Rectal smooth muscle tissue (tissue), 1 donor: ENCODE measurements around the gene COL24A1.

ENCODE experiments used
- H3K27ac ChIP-seq: one replicate; pipeline ENCODE4 v1.7.0; 2013; ENCODE audit warnings: low read depth, low read length, inconsistent platforms
- H3K27me3 ChIP-seq: one replicate; pipeline ENCODE4 v1.7.0; 2013; ENCODE audit warnings: low read length; ENCODE audit not compliant: control insufficient read depth, insufficient read depth
- H3K36me3 ChIP-seq: one replicate; pipeline ENCODE4 v1.7.0; 2013; ENCODE audit warnings: low read length; ENCODE audit not compliant: control insufficient read depth, insufficient read depth
- H3K4me1 ChIP-seq: one replicate; pipeline ENCODE4 v1.7.0; 2013; ENCODE audit warnings: low read length; ENCODE audit not compliant: control insufficient read depth, insufficient read depth
- H3K4me3 ChIP-seq: one replicate; pipeline ENCODE4 v1.7.0; 2013; ENCODE audit warnings: low read length
- H3K9ac ChIP-seq: one replicate; pipeline ENCODE4 v1.7.0; 2013; ENCODE audit warnings: low read length

The COL24A1 gene

GRCh38 chr1:86156566-86157455 lies at the start of gene COL24A1:
Gene COL24A1, minus strand, starts transcription at chr1:86156772. Its CDS starts 376 bp downstream, at chr1:86156396.
- Histone ChIP-seq H3K9ac (no peak within 1 kb of the TSS), H3K27me3 (peaks cover 5% of the 10 kb centered on the region), H3K4me3 (peak within 1 kb of the TSS; percentile 59), H3K27ac (peak within 1 kb of the TSS; percentile 77), H3K4me1 (peaks cover 14% of the 10 kb centered on the region), H3K36me3 (no peaks in the 10 kb centered on the region)

GRCh38 chr1:86205741-86206140 lies 49.2 kb upstream of the COL24A1 start:
- H3K4me1 ChIP-seq, result peaks cover 3% of the 10 kb centered on the region
- H3K4me3 ChIP-seq, result no peak overlapping the region
- no peak overlapping the region for H3K27ac ChIP-seq
- H3K9ac ChIP-seq, result no peak overlapping the region
- no peaks in the 10 kb centered on the region for H3K36me3 ChIP-seq
- H3K27me3 ChIP-seq, result no peaks in the 10 kb centered on the region

- Histone ChIP-seq H3K36me3 (no peaks in the 10 kb centered on the region), H3K9ac (no peak overlapping the region), H3K4me1 (no peaks in the 10 kb centered on the region), H3K27me3 (no peaks in the 10 kb centered on the region), H3K4me3 (no peak overlapping the region), H3K27ac (no peak overlapping the region)
Observed at GRCh38 chr1:86202552-86203340, 46.2 kb upstream of the COL24A1 start.

- H3K27ac ChIP-seq, result no peak overlapping the region
- H3K36me3 ChIP-seq, result no peaks in the 10 kb centered on the region
- no peaks in the 10 kb centered on the region for H3K27me3 ChIP-seq
- H3K4me3 ChIP-seq, result no peak overlapping the region
- no peaks in the 10 kb centered on the region for H3K4me1 ChIP-seq
- H3K9ac ChIP-seq, result no peak overlapping the region
Observed at GRCh38 chr1:86201311-86201710, 44.7 kb upstream of the COL24A1 start.

GRCh38 chr1:86200901-86201300 lies 44.3 kb upstream of the COL24A1 start:
- no peaks in the 10 kb centered on the region for H3K4me1 ChIP-seq
- no peak overlapping the region for H3K4me3 ChIP-seq
- H3K36me3 ChIP-seq, result no peaks in the 10 kb centered on the region
- no peak overlapping the region for H3K27ac ChIP-seq
- no peaks in the 10 kb centered on the region for H3K27me3 ChIP-seq
- no peak overlapping the region for H3K9ac ChIP-seq

GRCh38 chr1:86197206-86197855 lies 40.8 kb upstream of the COL24A1 start:
- Histone ChIP-seq H3K36me3 (no peaks in the 10 kb centered on the region), H3K27ac (no peak overlapping the region), H3K4me1 (no peaks in the 10 kb centered on the region), H3K4me3 (no peak overlapping the region), H3K9ac (no peak overlapping the region), H3K27me3 (no peaks in the 10 kb centered on the region)

GRCh38 chr1:86195281-86195680 lies 38.7 kb upstream of the COL24A1 start:
- Histone ChIP-seq H3K4me1 (no peaks in the 10 kb centered on the region), H3K9ac (no peak overlapping the region), H3K27me3 (no peaks in the 10 kb centered on the region), H3K36me3 (no peaks in the 10 kb centered on the region), H3K4me3 (no peak overlapping the region), H3K27ac (peak overlapping the region; percentile 28)

- Histone ChIP-seq H3K9ac (no peak overlapping the region), H3K36me3 (no peaks in the 10 kb centered on the region), H3K27me3 (no peaks in the 10 kb centered on the region), H3K4me1 (no peaks in the 10 kb centered on the region), H3K4me3 (no peak overlapping the region), H3K27ac (peak overlapping the region; percentile 50)
Observed at GRCh38 chr1:86194491-86195034, 38.0 kb upstream of the COL24A1 start.

- Histone ChIP-seq H3K27ac (no peak overlapping the region), H3K4me1 (no peaks in the 10 kb centered on the region), H3K36me3 (no peaks in the 10 kb centered on the region), H3K27me3 (no peaks in the 10 kb centered on the region), H3K9ac (no peak overlapping the region), H3K4me3 (no peak overlapping the region)
Observed at GRCh38 chr1:86192417-86192816, 35.8 kb upstream of the COL24A1 start.

GRCh38 chr1:86191958-86192357 lies 35.4 kb upstream of the COL24A1 start:
- no peaks in the 10 kb centered on the region for H3K36me3 ChIP-seq
- H3K9ac ChIP-seq, result no peak overlapping the region
- no peaks in the 10 kb centered on the region for H3K27me3 ChIP-seq
- H3K4me3 ChIP-seq, result no peak overlapping the region
- no peaks in the 10 kb centered on the region for H3K4me1 ChIP-seq
- no peak overlapping the region for H3K27ac ChIP-seq

- no peaks in the 10 kb centered on the region for H3K4me1 ChIP-seq
- H3K9ac ChIP-seq, result no peak overlapping the region
- H3K36me3 ChIP-seq, result no peaks in the 10 kb centered on the region
- no peak overlapping the region for H3K4me3 ChIP-seq
- no peaks in the 10 kb centered on the region for H3K27me3 ChIP-seq
- no peak overlapping the region for H3K27ac ChIP-seq
Observed at GRCh38 chr1:86190873-86191272, 34.3 kb upstream of the COL24A1 start.

GRCh38 chr1:86184426-86184825 lies 27.9 kb upstream of the COL24A1 start:
- Histone ChIP-seq H3K36me3 (no peaks in the 10 kb centered on the region), H3K4me3 (no peak overlapping the region), H3K27ac (no peak overlapping the region), H3K9ac (no peak overlapping the region), H3K4me1 (no peaks in the 10 kb centered on the region), H3K27me3 (no peaks in the 10 kb centered on the region)
